SH-SY5Y (cell line): ENCODE results near the gene CACNA1B.

Source experiments
- GATA2 ChIP-seq: IDR thresholded peaks from 2 replicates; pipeline ENCODE4 v1.6.1; 2011; ENCODE audit warnings: mild to moderate bottlenecking, low read depth, low read length
- GATA3 ChIP-seq: IDR thresholded peaks from 2 replicates; pipeline ENCODE4 v1.6.1; 2011; ENCODE audit warnings: low read depth, mild to moderate bottlenecking, low read length, moderate library complexity

GRCh38 chr9:137919095-137919465 is 41.5 kb downstream of the CACNA1B start:
- TF ChIP-seq GATA2 (no peak), GATA3 (no peak)
